K562 (cell line): ENCODE results near the gene LRP1. TPM values are rescaled to one million over a fixed set of nuclear protein-coding genes. Genes with fewer than 3 reads are reported as not detected.

Experiments used
- COPS2 ChIP-seq: fragments of 450-650 bp; conservative IDR thresholded peaks from 2 replicates; pipeline ENCODE4 v1.6.1; 2016; ENCODE audit warnings: mild to moderate bottlenecking, moderate library complexity
- CTCF ChIP-seq, 3 experiments: IDR thresholded peaks in 2 of 3; conservative IDR thresholded peaks in 1 of 3; 2 replicates each; pipeline ENCODE4 v1.5.1; 2011 to 2012; ENCODE audit warnings: low read length in 3 of 3, mild to moderate bottlenecking in 3 of 3, control low read depth in 2 of 3, improper control_type of control experiment in 1 of 3, inconsistent platforms in 1 of 3, low read depth in 1 of 3, mixed read lengths in 1 of 3, moderate library complexity in 1 of 3; ENCODE audit not compliant: insufficient read depth in 2 of 3
- CUX1 ChIP-seq: fragments of 200-800 bp; sonication (Bioruptor generic); IDR thresholded peaks from 2 replicates; pipeline ENCODE4 v1.6.1; 2016; ENCODE audit warnings: missing genetic modification characterization, missing compliant biosample characterization
- MAX ChIP-seq: sonication (generic); formaldehyde crosslinking; IDR thresholded peaks from 2 replicates; pipeline ENCODE4 v1.9.0; 2022; ENCODE audit warnings: mild to moderate bottlenecking, missing genetic modification reagents
- MAZ ChIP-seq, 2 experiments: fragments of 450-650 bp in 1 of 2; sonication (generic) in 1 of 2; formaldehyde crosslinking; IDR thresholded peaks in 1 of 2; conservative IDR thresholded peaks in 1 of 2; 2 replicates each; pipeline versions ENCODE4 v1.4.0 to v1.5.0; 2020; ENCODE audit warnings: mild to moderate bottlenecking in 1 of 2, missing genetic modification reagents in 1 of 2
- MNT ChIP-seq, 2 experiments: fragments of 450-650 bp; conservative IDR thresholded peaks; 2 replicates each; pipeline ENCODE4 v1.6.1; 2017; ENCODE audit warnings: mild to moderate bottlenecking in 2 of 2, moderate library complexity in 2 of 2
- MYBL2 ChIP-seq, 2 experiments: fragments of 450-650 bp in 1 of 2; sonication (generic) in 1 of 2; formaldehyde crosslinking in 1 of 2; IDR thresholded peaks; 2 replicates each; pipeline versions ENCODE4 v1.6.1 to v1.8.1; 2017 to 2022; ENCODE audit warnings: borderline replicate concordance in 1 of 2, inconsistent platforms in 1 of 2, low read depth in 1 of 2, mild to moderate bottlenecking in 1 of 2, missing genetic modification reagents in 1 of 2, moderate library complexity in 1 of 2
- NFIC ChIP-seq: fragments of 450-650 bp; IDR thresholded peaks from 2 replicates; pipeline ENCODE4 v1.6.1; 2017; ENCODE audit warnings: mild to moderate bottlenecking, inconsistent platforms
- NFRKB ChIP-seq: fragments of 450-650 bp; IDR thresholded peaks from 2 replicates; pipeline ENCODE4 v1.6.1; 2016; ENCODE audit warnings: low read depth
- RCOR1 ChIP-seq, 2 experiments: IDR thresholded peaks; 2 replicates each; pipeline ENCODE4 v1.6.1; 2012; ENCODE audit warnings: low read depth in 2 of 2, low read length in 2 of 2, borderline replicate concordance in 1 of 2, improper control_type of control experiment in 1 of 2
- SAFB2 ChIP-seq: fragments of 200-400 bp; formaldehyde crosslinking; IDR thresholded peaks from 2 replicates; pipeline ENCODE4 v1.6.1; 2018; ENCODE audit warnings: borderline replicate concordance, low read length, low read depth, moderate library complexity; ENCODE audit not compliant: severe bottlenecking
- TRIM24 ChIP-seq, 2 experiments: fragments of 450-650 bp; IDR thresholded peaks; 2 replicates each; pipeline ENCODE4 v1.6.1; 2016
- polyA plus RNA-seq, 8 experiments: library from polyadenylated mRNA; depleted of rRNA in 4 of 8; stranded (reverse) in 5 of 8; unstranded in 3 of 8; fragments of >200 nt; fragmentation: Nextera tagmentation in 2 of 8; fragmentation: Illumina TruSeq in 1 of 8; extraction: Ambion mirVana in 2 of 8; extraction: Trizol in 1 of 8; gene quantifications; 2 replicates each; pipeline versions ENCODE4 v1.2.1 to v1.2.3, GENCODE V29; 2011 to 2014; ENCODE audit warnings: inconsistent platforms in 1 of 8, missing spikeins in 1 of 8
- total RNA-seq, 7 experiments: library from RNA; depleted of rRNA in 6 of 7; stranded (reverse); fragments of >200 nt in 6 of 7; fragmentation: Illumina TruSeq in 2 of 7; extraction: Trizol in 2 of 7; gene quantifications; 2 replicates each; pipeline versions ENCODE4 v1.2.1 to v1.2.3, GENCODE V29; 2011 to 2021; ENCODE audit warnings: low replicate concordance in 1 of 7

Gene LRP1
- total and polyA plus RNA-seq, 9 of the 15 experiments (the other 6 are each of a cell fraction or from before 2014, with no cell fraction given): 0.04 to 0.64 (median 0.19) TPM; not detected in 2

- TF ChIP-seq CUX1 (CRISPR knock-in tag) (no peak), MAZ (CRISPR knock-in tag; conservative IDR thresholded peaks at IDR 0.05 in 1 of 2, IDR thresholded peaks at IDR 0.05 in 1 of 2) (0 out of 4 replicates have a peak, but pooled peaks of 1 of the 2 experiments have one; percentile 38), NFIC (peak; percentile 64), SAFB2 (no peak), NFRKB (no peak), CTCF (IDR thresholded peaks at IDR 0.05 in 2 of 3, conservative IDR thresholded peaks at IDR 0.05 in 1 of 3; ENCODE audit: insufficient read depth in 2 of 3, low read depth in 1 of 3, low read length in 3 of 3) (peak; percentile 83 to 97 (median 94)), TRIM24 (IDR thresholded peaks at IDR 0.05) (no peak), COPS2 (no peak), RCOR1 (IDR thresholded peaks at IDR 0.05; ENCODE audit: borderline replicate concordance in 1 of 2, low read depth in 2 of 2, low read length in 2 of 2) (peak in 1 of 2 experiments; percentile 51; a peak in 1 of 4 replicates), MAX (CRISPR knock-in tag) (0 out of 2 replicates have a peak, but pooled peaks have one; percentile 26), MYBL2 (IDR thresholded peaks at IDR 0.05; ENCODE audit: low read depth) (no peak), MYBL2 (CRISPR knock-in tag; IDR thresholded peaks at IDR 0.05; ENCODE audit: borderline replicate concordance) (no peak), MNT (conservative IDR thresholded peaks at IDR 0.05) (no peak)
These were observed 47.3 kb downstream of the LRP1 start (continued) for GRCh38 chr12:57175428-57176138.
